SK-N-MC (cell line): ENCODE measurements around the gene RWDD1.

Experiments used
- EZH2 ChIP-seq: fragments of 200-600 bp; sonication (generic); IDR thresholded peaks from one replicate; pipeline ENCODE4 v1.6.1; 2017; ENCODE audit warnings: antibody characterized with exemption
- POLR2AphosphoS5 ChIP-seq: IDR thresholded peaks from 2 replicates; pipeline ENCODE4 v1.6.1; 2012; ENCODE audit warnings: mild to moderate bottlenecking, low read depth, low read length, borderline replicate concordance

GRCh38 chr6:116553451-116553850, 17.9 kb upstream of the RWDD1 start, which contains the start of gene CALHM4:
- TF ChIP-seq EZH2 (no peak), POLR2AphosphoS5 (no peak)
